ENCODE results near the gene EDN1. TPM values are rescaled to one million over a fixed set of nuclear protein-coding genes. Genes with fewer than 3 reads are reported as not detected.

The EDN1 gene
- total RNA-seq, 1 experiment from 2014 or later, result 15.1 TPM

DNA sequence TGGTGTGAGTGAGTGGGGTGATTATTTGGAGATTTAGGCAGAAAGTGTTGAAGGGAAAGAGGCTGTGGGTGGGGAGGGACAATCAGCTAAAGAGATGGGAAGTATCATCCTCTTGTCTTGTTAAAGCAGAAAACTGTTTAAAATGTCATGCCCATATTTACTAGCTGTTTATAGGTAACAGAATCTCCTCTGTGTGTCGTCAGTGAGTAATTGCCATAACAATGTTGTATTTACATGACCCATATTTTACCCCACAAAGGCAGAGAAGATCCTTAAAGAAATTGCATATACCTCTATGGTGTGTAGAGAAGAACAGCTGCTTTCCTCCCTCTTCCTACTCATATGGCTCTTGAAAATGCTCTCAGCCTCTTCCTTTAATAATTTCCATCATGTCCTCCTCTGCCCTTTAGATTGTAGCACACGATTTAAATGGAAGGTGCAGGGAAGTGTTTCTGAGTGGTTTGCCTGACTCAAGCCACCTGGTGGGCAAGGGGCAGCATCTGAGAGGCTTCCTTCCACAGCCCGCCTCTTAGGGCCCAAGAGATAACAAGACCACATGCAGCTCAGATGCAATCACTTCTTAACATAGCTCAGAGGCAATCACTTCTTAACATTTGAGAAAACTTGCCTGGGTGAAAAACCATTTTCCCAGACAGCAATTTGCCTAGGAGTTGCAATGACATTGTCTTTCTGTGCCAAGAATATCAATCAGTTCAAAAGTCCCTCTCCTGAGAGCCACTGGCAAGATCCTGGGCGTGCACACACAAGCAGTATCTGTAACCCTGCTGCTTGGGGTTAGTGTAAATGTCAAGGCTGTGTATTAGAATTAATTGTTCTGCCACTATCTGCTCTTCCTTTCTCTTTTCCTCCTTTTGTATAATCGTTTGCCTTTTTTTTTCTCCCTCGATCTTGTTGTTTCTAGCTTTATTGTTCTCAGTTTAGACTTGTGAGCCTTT, 44.1 kb upstream of the EDN1 start:
- TF ChIP-seq, protein P1, sequence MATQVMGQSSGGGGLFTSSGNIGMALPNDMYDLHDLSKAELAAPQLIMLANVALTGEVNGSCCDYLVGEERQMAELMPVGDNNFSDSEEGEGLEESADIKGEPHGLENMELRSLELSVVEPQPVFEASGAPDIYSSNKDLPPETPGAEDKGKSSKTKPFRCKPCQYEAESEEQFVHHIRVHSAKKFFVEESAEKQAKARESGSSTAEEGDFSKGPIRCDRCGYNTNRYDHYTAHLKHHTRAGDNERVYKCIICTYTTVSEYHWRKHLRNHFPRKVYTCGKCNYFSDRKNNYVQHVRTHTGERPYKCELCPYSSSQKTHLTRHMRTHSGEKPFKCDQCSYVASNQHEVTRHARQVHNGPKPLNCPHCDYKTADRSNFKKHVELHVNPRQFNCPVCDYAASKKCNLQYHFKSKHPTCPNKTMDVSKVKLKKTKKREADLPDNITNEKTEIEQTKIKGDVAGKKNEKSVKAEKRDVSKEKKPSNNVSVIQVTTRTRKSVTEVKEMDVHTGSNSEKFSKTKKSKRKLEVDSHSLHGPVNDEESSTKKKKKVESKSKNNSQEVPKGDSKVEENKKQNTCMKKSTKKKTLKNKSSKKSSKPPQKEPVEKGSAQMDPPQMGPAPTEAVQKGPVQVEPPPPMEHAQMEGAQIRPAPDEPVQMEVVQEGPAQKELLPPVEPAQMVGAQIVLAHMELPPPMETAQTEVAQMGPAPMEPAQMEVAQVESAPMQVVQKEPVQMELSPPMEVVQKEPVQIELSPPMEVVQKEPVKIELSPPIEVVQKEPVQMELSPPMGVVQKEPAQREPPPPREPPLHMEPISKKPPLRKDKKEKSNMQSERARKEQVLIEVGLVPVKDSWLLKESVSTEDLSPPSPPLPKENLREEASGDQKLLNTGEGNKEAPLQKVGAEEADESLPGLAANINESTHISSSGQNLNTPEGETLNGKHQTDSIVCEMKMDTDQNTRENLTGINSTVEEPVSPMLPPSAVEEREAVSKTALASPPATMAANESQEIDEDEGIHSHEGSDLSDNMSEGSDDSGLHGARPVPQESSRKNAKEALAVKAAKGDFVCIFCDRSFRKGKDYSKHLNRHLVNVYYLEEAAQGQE (IDR thresholded peaks at IDR 0.05; ENCODE audit: insufficient read depth in 1 of 2, low read depth in 2 of 2, low read length in 1 of 2), result no peak
- TF ChIP-seq TCF7L2 (IDR thresholded peaks at IDR 0.05; ENCODE audit: low read depth, low read length), result no peak
- TF ChIP-seq, protein P2, sequence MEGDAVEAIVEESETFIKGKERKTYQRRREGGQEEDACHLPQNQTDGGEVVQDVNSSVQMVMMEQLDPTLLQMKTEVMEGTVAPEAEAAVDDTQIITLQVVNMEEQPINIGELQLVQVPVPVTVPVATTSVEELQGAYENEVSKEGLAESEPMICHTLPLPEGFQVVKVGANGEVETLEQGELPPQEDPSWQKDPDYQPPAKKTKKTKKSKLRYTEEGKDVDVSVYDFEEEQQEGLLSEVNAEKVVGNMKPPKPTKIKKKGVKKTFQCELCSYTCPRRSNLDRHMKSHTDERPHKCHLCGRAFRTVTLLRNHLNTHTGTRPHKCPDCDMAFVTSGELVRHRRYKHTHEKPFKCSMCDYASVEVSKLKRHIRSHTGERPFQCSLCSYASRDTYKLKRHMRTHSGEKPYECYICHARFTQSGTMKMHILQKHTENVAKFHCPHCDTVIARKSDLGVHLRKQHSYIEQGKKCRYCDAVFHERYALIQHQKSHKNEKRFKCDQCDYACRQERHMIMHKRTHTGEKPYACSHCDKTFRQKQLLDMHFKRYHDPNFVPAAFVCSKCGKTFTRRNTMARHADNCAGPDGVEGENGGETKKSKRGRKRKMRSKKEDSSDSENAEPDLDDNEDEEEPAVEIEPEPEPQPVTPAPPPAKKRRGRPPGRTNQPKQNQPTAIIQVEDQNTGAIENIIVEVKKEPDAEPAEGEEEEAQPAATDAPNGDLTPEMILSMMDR (IDR thresholded peaks at IDR 0.05), result no peak
- no peak for TF ChIP-seq POLR2AphosphoS5 (IDR thresholded peaks at IDR 0.05; ENCODE audit: low read depth, low read length)
- no peak for TF ChIP-seq SIN3A (IDR thresholded peaks at IDR 0.05; ENCODE audit: borderline replicate concordance, insufficient read depth, low read depth, low read length)
- no peak for ATAC-seq
- Histone ChIP-seq H3K4me3 (ENCODE audit: low read depth in 2 of 2, low read length in 2 of 2) (no peak overlapping the region), H3K9me3 (ENCODE audit: control insufficient read depth, insufficient read depth, low read depth, low read length) (no peaks in the 10 kb centered on the region), H3K27ac (ENCODE audit: low read length) (no peak overlapping the region), H3K4me1 (ENCODE audit: control insufficient read depth, insufficient read depth, low read length) (no peaks in the 10 kb centered on the region), H3K36me3 (ENCODE audit: control insufficient read depth, insufficient read depth, low read length) (no peaks in the 10 kb centered on the region), H3K27me3 (ENCODE audit: control insufficient read depth, insufficient read depth, low read length) (no peaks in the 10 kb centered on the region)
- in situ Hi-C loops (cut with HindIII; ENCODE audit: low pct_unique_long_range_greater_than_20kb, low sequenced_read_pairs) (no loop called here), intact Hi-C loops (cut with micrococcal nuclease; ENCODE audit: unreplicated experiment) (no loop called here)
- POLR2A ChIA-PET, result no interaction called here
- CTCF ChIA-PET, result no interaction called here
- DNase-seq (ENCODE audit: low read depth, low spot score), result no peak
- BruUV-seq (replicated peaks), result no TSS peak

DNA sequence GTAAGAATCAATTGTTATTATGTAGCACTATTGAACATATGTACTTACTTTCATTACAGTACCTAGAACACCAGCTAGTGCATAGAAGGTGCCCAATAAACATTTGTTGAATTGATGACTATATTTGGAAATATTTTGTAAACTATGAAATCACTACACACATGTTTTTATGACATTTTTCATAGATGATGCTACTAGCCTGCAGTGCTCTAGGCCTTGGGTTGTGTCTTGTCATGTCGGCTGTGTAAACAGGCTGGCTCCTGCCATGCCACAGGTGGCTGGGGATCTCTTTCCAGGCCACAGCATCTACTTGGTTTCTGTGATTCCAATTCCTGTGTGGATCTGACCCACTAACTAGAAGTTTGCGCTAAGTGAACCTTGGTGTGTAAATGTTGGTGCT, 43.3 kb upstream of the EDN1 start:
- POLR2A ChIA-PET, result no interaction called here
- CTCF ChIA-PET, result interaction anchor here (0.5 kb wide), 1 partner anchor 40 kb away, joined by 3 read pairs; no protein-coding TSS in a partner anchor
- intact Hi-C loops (cut with micrococcal nuclease; ENCODE audit: unreplicated experiment), result no loop called here

More for the DNA sequence above, 43.3 kb upstream of the EDN1 start:
- DNase-seq (ENCODE audit: low read depth, low spot score), result no peak
- H3K9me3 ChIP-seq (ENCODE audit: control insufficient read depth, insufficient read depth, low read depth, low read length), result no peaks in the 10 kb centered on the region
- no peaks in the 10 kb centered on the region for H3K36me3 ChIP-seq (ENCODE audit: control insufficient read depth, insufficient read depth, low read length)
- H3K4me3 ChIP-seq (ENCODE audit: low read depth in 2 of 2, low read length in 2 of 2), result no peak overlapping the region
- no TSS peak for BruUV-seq (replicated peaks)
- TF ChIP-seq POLR2AphosphoS5 (IDR thresholded peaks at IDR 0.05; ENCODE audit: low read depth, low read length) (no peak), SIN3A (IDR thresholded peaks at IDR 0.05; ENCODE audit: borderline replicate concordance, insufficient read depth, low read depth, low read length) (no peak), TCF7L2 (IDR thresholded peaks at IDR 0.05; ENCODE audit: low read depth, low read length) (no peak)
- TF ChIP-seq, protein P2 (IDR thresholded peaks at IDR 0.05), result no peak
- TF ChIP-seq, protein P1 (IDR thresholded peaks at IDR 0.05; ENCODE audit: insufficient read depth in 1 of 2, low read depth in 2 of 2, low read length in 1 of 2), result no peak
- ATAC-seq, result no peak
- H3K4me1 ChIP-seq (ENCODE audit: control insufficient read depth, insufficient read depth, low read length), result no peaks in the 10 kb centered on the region
- in situ Hi-C loops (cut with HindIII; ENCODE audit: low pct_unique_long_range_greater_than_20kb, low sequenced_read_pairs), result no loop called here
- no peaks in the 10 kb centered on the region for H3K27me3 ChIP-seq (ENCODE audit: control insufficient read depth, insufficient read depth, low read length)
- no peak overlapping the region for H3K27ac ChIP-seq (ENCODE audit: low read length)

Data from Panc1 (cell line).